HepG2 (cell line): ENCODE data around the gene NOSIP. TPM values are rescaled to one million over a fixed set of nuclear protein-coding genes. Genes with fewer than 3 reads are reported as not detected.

Experiments
- ATAD3A ChIP-seq: sonication (generic); formaldehyde crosslinking; IDR thresholded peaks from 2 replicates; pipeline ENCODE4 v1.4.0; 2020; ENCODE audit warnings: missing genetic modification reagents
- MIER3 ChIP-seq: IDR thresholded peaks from 2 replicates; pipeline ENCODE4 v1.6.1; 2016; ENCODE audit warnings: missing compliant biosample characterization, borderline replicate concordance
- PHF8 ChIP-seq: sonication (generic); formaldehyde crosslinking; IDR thresholded peaks from 2 replicates; pipeline ENCODE4 v1.5.0; 2020; ENCODE audit warnings: missing genetic modification reagents
- PLRG1 ChIP-seq: fragments of 450-650 bp; conservative IDR thresholded peaks from 2 replicates; pipeline ENCODE4 v1.6.1; 2016
- RBM22 ChIP-seq: fragments of 200-400 bp; formaldehyde crosslinking; optimal IDR thresholded peaks from 2 replicates; pipeline ENCODE3; 2017; ENCODE audit warnings: mild to moderate bottlenecking, low read length, moderate library complexity
- SNRNP70 ChIP-seq: fragments of 200-400 bp; formaldehyde crosslinking; IDR thresholded peaks from 2 replicates; pipeline ENCODE4 v1.6.1; 2017; ENCODE audit warnings: mild to moderate bottlenecking, low read depth, low read length, moderate library complexity
- TGIF2 ChIP-seq: IDR thresholded peaks from 2 replicates; pipeline ENCODE4 v1.6.1; 2016; ENCODE audit warnings: control low read depth, missing compliant biosample characterization
- ZMYM4 ChIP-seq: sonication (generic); formaldehyde crosslinking; IDR thresholded peaks from 2 replicates; pipeline ENCODE4 v1.8.1; 2023; ENCODE audit warnings: mild to moderate bottlenecking, missing genetic modification reagents
- ZNF18 ChIP-seq: sonication (generic); formaldehyde crosslinking; IDR thresholded peaks from 2 replicates; pipeline ENCODE4 v1.8.0; 2022; ENCODE audit warnings: mild to moderate bottlenecking, missing genetic modification reagents; ENCODE audit not compliant: insufficient replicate concordance
- ZNF205 ChIP-seq: IDR thresholded peaks from 2 replicates; pipeline ENCODE4 v1.6.1; 2018; ENCODE audit warnings: missing biosample characterization, missing genetic modification reagents
- ZNF3 ChIP-seq: IDR thresholded peaks from 2 replicates; pipeline ENCODE4 v1.7.0; 2017; ENCODE audit warnings: inconsistent platforms
- ZNF343 ChIP-seq: sonication (generic); formaldehyde crosslinking; IDR thresholded peaks from 2 replicates; pipeline ENCODE4 v1.4.0; 2020; ENCODE audit warnings: mild to moderate bottlenecking, missing genetic modification reagents
- ZNF367 ChIP-seq: sonication (generic); formaldehyde crosslinking; IDR thresholded peaks from 2 replicates; pipeline ENCODE4 v1.4.0; 2020; ENCODE audit warnings: missing genetic modification reagents, borderline replicate concordance
- ZNF530 ChIP-seq: sonication (generic); formaldehyde crosslinking; IDR thresholded peaks from 2 replicates; pipeline ENCODE4 v1.5.0; 2020; ENCODE audit warnings: low read depth, mild to moderate bottlenecking, missing genetic modification reagents
- ZNF597 ChIP-seq: sonication (generic); formaldehyde crosslinking; IDR thresholded peaks from 2 replicates; pipeline ENCODE4 v1.5.0; 2020; ENCODE audit warnings: missing genetic modification reagents
- ZSCAN22 ChIP-seq: sonication (generic); formaldehyde crosslinking; IDR thresholded peaks from 2 replicates; pipeline ENCODE4 v1.4.0; 2020; ENCODE audit warnings: mild to moderate bottlenecking, missing genetic modification reagents
- ZZZ3 ChIP-seq: sonication (generic); formaldehyde crosslinking; IDR thresholded peaks from 2 replicates; pipeline ENCODE4 v1.4.0; 2020; ENCODE audit warnings: missing genetic modification reagents, mild to moderate bottlenecking, borderline replicate concordance
- polyA plus RNA-seq, 8 experiments: library from polyadenylated mRNA; depleted of rRNA in 3 of 8; stranded (reverse) in 7 of 8; unstranded in 1 of 8; fragments of >200 nt; fragmentation: Illumina TruSeq in 4 of 8; extraction: Trizol in 4 of 8; gene quantifications; 2 replicates each; pipeline versions ENCODE4 v1.2.1 to v1.2.3, GENCODE V29; 2011 to 2016; ENCODE audit warnings: low read depth in 4 of 8, missing spikeins in 1 of 8, mixed read lengths in 1 of 8; ENCODE audit not compliant: insufficient read depth in 1 of 8
- total RNA-seq, 5 experiments: library from RNA; depleted of rRNA; stranded (reverse); fragments of >200 nt; fragmentation: Illumina TruSeq; extraction: Trizol; gene quantifications; 2 replicates each; pipeline ENCODE4 v1.2.3, GENCODE V29; 2016; ENCODE audit warnings: low read depth in 1 of 5
- TF ChIP-seq, protein P1 (sequence below): sonication (generic); formaldehyde crosslinking; IDR thresholded peaks from 2 replicates; pipeline ENCODE4 v1.8.0; 2022; ENCODE audit warnings: missing genetic modification reagents, mild to moderate bottlenecking, moderate library complexity, borderline replicate concordance
- TF ChIP-seq, protein P2 (sequence below): sonication (generic); formaldehyde crosslinking; IDR thresholded peaks from 2 replicates; pipeline ENCODE4 v1.5.1; 2020; ENCODE audit warnings: mild to moderate bottlenecking, missing genetic modification reagents, borderline replicate concordance
- TF ChIP-seq, protein P3 (sequence below): sonication (generic); formaldehyde crosslinking; conservative IDR thresholded peaks from 2 replicates; pipeline ENCODE4 v1.4.0; 2020; ENCODE audit warnings: missing genetic modification reagents
- TF ChIP-seq, protein P4 (sequence below): sonication (generic); formaldehyde crosslinking; IDR thresholded peaks from 2 replicates; pipeline ENCODE4 v1.8.1; 2022; ENCODE audit warnings: mild to moderate bottlenecking, missing genetic modification reagents

NOSIP gene
- total and polyA plus RNA-seq, 2 of the 13 experiments (the other 11 are each of a cell fraction or from before 2014, with no cell fraction given): 54.3 to 78.0 TPM

DNA sequence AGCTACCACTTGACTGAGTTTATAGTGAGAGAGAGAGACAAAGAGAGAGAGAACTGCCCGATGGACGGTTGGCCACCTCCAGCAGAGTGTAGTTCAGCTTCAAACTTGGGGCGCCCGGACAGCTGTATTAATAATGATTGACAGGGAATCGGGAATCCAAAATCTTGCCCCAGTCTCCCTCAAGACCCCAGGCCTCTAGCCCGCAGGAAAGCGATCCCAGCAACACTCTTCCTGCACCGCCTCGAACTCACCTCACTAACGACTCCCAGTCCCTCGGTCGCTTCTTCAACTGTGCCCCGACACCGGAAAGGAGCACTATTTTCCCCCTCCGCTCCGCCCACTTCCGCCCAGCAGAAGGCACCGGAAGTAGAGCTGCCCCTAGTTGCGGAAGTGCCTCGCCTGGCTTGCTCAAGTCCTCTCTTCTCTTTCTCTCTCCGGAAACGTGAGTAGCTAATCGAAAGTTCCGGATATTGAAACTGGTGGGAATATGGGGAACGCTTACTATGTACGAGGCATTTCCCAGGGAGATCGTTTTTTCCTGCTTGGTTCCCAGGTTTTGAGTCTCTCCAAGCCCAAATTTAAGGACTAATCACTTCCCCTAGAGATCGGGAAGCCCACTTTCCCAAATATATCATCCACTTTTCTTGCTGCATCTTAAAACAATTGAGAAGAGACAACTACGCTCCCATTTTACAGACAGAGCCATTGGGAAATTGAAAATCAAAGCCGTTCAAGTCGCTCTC, at the start of gene NOSIP (continued):
- TF ChIP-seq PHF8 (CRISPR knock-in tag) (peak; percentile 82), TGIF2 (CRISPR knock-in tag) (peak; percentile 51; the same call in 1 of the 2 replicates), ZNF205 (CRISPR knock-in tag) (peak; percentile 100), ZNF530 (CRISPR knock-in tag) (no peak), ZMYM4 (CRISPR knock-in tag) (peak; percentile 53; the same call in 1 of the 2 replicates), ZNF367 (CRISPR knock-in tag) (no peak), ZNF343 (CRISPR knock-in tag) (no peak), ZSCAN22 (no peak; the same call in 1 of the 2 replicates), PLRG1 (no peak), MIER3 (CRISPR knock-in tag) (peak; percentile 71; the same call in 1 of the 2 replicates), SNRNP70 (no peak), ZZZ3 (peak; percentile 31; the same call in 1 of the 2 replicates), ZNF18 (peak; percentile 53), ZNF597 (no peak), ATAD3A (CRISPR knock-in tag) (no peak), ZNF3 (0 out of 2 replicates have a peak, but pooled peaks have one; percentile 61), RBM22 (no peak)
- TF ChIP-seq, protein P1, sequence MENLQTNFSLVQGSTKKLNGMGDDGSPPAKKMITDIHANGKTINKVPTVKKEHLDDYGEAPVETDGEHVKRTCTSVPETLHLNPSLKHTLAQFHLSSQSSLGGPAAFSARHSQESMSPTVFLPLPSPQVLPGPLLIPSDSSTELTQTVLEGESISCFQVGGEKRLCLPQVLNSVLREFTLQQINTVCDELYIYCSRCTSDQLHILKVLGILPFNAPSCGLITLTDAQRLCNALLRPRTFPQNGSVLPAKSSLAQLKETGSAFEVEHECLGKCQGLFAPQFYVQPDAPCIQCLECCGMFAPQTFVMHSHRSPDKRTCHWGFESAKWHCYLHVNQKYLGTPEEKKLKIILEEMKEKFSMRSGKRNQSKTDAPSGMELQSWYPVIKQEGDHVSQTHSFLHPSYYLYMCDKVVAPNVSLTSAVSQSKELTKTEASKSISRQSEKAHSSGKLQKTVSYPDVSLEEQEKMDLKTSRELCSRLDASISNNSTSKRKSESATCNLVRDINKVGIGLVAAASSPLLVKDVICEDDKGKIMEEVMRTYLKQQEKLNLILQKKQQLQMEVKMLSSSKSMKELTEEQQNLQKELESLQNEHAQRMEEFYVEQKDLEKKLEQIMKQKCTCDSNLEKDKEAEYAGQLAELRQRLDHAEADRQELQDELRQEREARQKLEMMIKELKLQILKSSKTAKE: no peak
- TF ChIP-seq, protein P2, sequence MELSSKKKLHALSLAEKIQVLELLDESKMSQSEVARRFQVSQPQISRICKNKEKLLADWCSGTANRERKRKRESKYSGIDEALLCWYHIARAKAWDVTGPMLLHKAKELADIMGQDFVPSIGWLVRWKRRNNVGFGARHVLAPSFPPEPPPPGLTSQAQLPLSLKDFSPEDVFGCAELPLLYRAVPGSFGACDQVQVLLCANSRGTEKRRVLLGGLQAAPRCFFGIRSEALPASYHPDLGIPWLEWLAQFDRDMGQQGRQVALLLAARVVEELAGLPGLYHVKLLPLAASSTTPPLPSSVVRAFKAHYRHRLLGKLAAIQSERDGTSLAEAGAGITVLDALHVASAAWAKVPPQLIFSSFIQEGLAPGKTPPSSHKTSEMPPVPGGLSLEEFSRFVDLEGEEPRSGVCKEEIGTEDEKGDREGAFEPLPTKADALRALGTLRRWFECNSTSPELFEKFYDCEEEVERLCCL (CRISPR knock-in tag): no peak
- TF ChIP-seq, protein P3, sequence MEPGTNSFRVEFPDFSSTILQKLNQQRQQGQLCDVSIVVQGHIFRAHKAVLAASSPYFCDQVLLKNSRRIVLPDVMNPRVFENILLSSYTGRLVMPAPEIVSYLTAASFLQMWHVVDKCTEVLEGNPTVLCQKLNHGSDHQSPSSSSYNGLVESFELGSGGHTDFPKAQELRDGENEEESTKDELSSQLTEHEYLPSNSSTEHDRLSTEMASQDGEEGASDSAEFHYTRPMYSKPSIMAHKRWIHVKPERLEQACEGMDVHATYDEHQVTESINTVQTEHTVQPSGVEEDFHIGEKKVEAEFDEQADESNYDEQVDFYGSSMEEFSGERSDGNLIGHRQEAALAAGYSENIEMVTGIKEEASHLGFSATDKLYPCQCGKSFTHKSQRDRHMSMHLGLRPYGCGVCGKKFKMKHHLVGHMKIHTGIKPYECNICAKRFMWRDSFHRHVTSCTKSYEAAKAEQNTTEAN (CRISPR knock-in tag): no peak
- TF ChIP-seq, protein P4, sequence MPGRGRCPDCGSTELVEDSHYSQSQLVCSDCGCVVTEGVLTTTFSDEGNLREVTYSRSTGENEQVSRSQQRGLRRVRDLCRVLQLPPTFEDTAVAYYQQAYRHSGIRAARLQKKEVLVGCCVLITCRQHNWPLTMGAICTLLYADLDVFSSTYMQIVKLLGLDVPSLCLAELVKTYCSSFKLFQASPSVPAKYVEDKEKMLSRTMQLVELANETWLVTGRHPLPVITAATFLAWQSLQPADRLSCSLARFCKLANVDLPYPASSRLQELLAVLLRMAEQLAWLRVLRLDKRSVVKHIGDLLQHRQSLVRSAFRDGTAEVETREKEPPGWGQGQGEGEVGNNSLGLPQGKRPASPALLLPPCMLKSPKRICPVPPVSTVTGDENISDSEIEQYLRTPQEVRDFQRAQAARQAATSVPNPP (CRISPR knock-in tag): 0 out of 2 replicates have a peak, but pooled peaks have one; percentile 20
